GM12892 (cell line): ENCODE data around the gene CRMP1.

Experiments
- POLR2A ChIP-seq: IDR thresholded peaks from 2 replicates; pipeline ENCODE4 v1.6.1; 2011; ENCODE audit warnings: low read depth, low read length, control low read depth
- POLR2AphosphoS5 ChIP-seq: IDR thresholded peaks from 2 replicates; pipeline ENCODE4 v1.6.1; 2011; ENCODE audit warnings: low read depth, low read length, control low read depth
- TAF1 ChIP-seq: IDR thresholded peaks from 2 replicates; pipeline ENCODE4 v1.6.1; 2011; ENCODE audit warnings: low read depth, mild to moderate bottlenecking, control low read depth, low read length, borderline replicate concordance

DNA sequence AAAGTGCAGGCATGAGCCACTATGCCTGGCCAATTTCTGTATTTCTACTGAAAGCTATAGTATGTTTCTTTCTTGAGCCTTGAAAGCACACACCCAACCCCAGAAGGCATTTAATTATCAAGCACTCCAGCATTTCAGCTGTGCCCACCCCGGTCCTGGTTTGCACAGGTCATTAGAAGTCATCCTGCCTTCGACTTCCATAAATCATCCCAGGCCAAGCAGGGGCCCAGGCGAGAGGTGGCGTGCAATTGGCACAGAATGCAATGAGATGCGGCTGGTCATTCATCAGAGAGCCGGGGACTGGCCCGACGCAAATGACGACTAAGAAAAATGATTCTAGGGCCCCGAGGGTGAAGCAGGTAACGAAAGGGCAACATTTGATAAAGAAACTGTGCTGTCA, 24.8 kb upstream of the CRMP1 start:
- no peak for TF ChIP-seq POLR2A
- no peak for TF ChIP-seq POLR2AphosphoS5
- no peak for TF ChIP-seq TAF1
